Measurements from ENCODE around the gene COMMD4.
A peak's percentile ranks its signal among the peaks of the same experiment; 100 is the strongest.
"Not testable (repeated sequence)": the region's sequence is repeated elsewhere in the genome, so short reads cannot be mapped to it uniquely, and the experiment has no call there.

Gene COMMD4

DNA sequence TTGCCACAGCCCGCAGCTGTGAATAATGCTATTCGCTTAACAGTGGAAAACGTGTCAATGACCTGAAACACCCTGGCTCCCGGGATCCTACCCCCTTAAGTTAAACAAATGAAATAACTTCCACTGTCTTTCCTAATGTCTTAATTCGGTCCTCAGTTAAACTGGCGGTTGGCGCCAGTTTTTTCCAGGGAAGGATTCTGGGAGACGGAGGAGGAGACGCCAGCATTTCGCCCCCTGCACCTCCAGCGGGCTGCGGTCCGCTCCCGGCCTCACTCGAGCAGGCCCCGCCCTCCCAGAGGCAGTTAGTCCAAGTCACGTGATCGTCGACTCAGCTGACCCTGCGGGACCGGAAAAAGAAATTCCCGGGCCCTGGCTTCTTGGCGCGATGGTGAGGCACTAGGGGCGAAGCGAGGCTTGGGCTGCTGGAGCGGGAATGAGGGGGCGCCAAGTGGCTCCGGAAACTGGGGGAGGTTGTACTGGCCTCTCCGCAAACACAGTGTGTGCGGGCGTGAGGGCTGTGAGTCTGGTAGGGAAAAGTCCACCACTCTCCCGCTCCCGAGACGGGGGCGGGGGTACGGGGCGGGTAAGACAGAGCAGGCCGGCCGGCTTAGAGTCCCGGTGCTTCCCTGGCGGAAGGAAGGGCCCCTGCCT lies at the start of gene COMMD4:
Gene COMMD4, plus strand, starts transcription at position 359 of the 651 bp plus-strand sequence. Its CDS starts 27 bp downstream, at position 386.
- Histone ChIP-seq H3K4me3 (peak within 1 kb of the TSS; percentile 62 to 94 (median 71)), H3K27ac (peak within 1 kb of the TSS; percentile 20 to 89 (median 79))

DNA sequence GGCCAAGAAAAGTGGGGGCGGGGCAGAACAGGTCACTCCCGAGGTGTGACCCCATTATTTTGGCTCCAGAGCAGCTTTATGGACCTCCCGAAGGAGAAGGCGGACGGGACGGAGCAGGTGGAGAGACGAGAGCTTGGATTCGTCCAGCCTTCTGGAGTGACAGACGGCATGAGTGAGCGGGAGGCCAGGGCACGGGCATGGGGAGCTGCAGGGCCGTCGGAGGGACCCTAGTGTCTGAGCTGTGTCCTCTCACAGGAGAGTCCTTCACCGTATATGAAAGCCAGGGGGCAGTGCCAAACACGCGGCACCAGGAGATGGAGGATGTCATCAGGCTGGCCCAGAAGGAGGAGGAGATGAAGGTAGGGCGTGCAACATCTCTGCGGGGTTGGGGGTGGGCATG lies 42.2 kb upstream of the COMMD4 start:
- H3K4me3 ChIP-seq: not testable (repeated sequence)

DNA sequence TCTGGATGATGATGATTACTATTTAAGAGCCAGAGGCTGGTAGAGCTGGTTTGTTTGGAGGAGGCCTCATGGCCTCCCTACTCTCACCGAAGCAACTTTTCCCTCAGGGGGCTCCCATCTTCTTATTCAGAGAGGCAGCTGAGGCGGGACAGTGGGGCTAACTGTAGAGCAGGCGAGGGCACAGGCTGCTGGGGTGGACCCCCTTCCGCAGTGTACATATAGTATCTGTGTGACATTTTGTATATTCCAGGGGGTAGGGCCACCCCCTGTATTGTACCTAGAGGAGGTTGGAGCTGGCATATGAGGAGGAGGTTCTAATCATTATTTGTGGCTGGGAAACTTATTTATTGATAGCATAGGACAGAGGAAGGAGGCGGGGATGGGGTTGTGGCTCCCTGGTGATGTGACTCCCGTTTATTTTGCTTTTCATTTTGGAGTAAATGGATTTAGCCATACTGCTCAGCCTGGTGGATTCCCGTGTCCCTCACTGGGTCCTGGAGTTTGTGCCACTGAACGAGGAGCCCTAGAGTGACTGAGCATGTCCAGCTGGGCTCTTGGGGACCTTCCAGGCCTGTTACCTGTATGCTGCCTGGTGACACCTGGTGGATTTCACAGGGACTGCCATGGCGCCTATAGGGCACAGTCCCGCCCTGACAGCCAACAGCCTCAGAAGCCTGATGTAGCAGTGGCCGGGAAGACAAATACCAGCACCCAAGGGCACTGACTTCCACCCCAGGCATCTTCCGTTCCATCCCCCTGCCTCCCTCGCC lies 37.1 kb upstream of the COMMD4 start:
- H3K4me3 ChIP-seq, H3K27ac ChIP-seq: not testable (repeated sequence)

More for the DNA sequence above, 42.2 kb upstream of the COMMD4 start:
- not testable (repeated sequence) for H3K27ac ChIP-seq

DNA sequence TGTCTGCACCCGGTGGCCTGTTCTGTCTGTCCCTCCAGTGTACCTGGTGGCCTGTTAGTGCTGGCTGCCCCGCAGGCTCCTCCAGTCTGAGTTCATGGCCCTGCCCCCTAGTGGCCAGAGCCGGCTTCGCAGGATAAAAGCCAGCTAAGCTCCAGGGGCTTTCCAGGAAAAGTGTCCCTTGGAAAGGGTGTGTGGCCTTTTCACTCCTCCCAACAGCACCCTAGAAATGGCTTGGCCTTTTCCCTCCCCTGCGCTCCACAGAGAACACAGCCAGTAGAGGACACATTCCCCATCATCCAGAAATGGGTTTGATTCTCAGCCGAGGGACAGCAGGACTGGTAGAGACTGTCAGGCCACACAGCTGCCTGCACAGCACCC lies 36.6 kb upstream of the COMMD4 start:
- not testable (repeated sequence) for H3K27ac ChIP-seq, H3K4me3 ChIP-seq

DNA sequence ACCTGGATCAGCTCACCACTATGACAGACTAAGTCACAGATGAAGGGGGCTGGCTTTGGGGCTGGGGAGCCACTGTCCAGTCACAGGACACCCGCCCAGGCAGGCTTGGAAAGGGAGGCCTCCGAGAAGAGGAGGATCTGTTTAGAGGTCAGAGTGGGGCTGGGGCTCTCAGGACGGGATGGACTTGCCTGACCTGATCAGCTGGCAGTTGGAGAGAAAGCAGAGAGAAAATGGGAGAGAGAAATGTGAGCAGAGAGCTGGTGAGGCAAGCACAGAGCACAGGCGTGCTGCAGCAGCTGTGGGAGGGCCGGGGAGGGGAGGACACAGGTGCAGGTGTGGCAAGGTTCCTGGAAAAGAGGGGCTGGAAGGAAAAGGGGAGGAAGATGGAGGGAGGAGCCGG lies 35.8 kb upstream of the COMMD4 start:
- H3K4me3 ChIP-seq, H3K27ac ChIP-seq: not testable (repeated sequence)

DNA sequence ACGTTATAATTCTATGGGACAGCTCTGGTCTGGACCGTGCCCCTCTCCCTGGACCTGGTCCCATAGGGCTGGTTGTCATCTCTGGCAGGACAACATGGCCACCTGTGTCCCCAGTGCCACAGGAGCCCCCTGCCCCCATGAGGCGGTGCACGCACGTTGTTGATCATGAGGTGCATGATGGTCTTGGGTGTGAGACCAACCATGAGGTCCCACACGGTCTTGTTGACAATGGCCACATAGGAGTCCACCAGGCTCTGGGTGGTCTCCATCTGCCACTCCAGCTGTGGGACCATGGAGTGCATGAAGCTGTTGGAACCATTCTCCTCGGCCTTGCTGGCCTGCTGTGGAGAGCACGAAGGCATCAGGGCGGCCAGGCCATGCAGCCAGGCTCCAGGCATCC lies 33.5 kb upstream of the COMMD4 start:
- Histone ChIP-seq H3K4me3 (no peak overlapping the region), H3K27ac (no peak overlapping the region)

GRCh38 chr15:75302753-75303152 lies 33.1 kb upstream of the COMMD4 start:
- H3K4me3 ChIP-seq, H3K27ac ChIP-seq: not testable (repeated sequence)

DNA sequence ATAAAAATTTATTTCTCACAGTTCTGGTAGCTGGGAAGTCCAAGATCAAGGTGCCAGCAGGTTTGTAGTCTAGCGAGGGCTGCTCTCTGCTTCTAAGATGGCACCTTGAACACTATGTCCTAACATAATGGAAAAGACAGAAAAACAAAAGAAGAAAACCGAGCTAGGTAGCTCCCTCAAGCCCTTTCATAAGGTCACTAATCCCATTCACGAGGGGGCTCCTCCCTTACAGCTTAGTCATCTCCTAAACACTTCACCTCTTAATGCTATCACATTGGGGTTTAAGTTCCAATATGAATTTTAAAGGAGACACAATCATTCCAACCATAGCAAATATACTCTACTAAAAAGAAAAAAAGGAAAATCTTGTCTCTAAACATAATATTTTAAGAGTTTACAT lies 29.7 kb upstream of the COMMD4 start:
- no peak overlapping the region for H3K27ac ChIP-seq
- H3K4me3 ChIP-seq: no peak overlapping the region

DNA sequence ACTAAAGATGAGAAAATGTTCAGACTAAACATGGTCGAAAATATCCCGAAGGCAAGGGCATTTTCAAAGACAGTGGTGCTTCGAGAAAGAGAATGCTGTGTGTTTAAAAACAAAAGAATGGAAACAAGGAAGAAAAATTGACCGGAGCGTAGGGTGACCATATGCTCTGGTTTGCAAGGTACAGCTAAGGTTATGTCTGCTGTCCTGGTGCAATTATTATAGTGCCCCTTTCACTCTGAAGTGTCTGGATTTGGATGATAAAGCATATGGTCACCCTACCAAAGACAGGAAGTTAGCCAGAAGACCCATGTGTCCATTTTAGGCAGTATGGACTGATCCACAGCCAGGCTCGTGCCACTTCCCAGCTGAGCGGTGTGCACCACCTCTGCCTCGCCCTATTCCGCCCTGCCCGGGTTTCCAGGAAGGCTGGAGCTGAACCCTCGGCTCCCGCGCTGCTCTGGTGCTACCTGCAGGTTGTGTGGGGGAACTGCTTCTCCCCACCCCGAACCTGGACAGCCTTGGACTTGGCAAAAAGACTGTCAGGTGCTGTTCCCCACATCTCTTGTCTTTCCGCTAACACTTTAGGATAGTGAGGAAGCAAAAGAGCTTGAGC lies 28.0 kb upstream of the COMMD4 start:
- Histone ChIP-seq H3K27ac (no peak overlapping the region), H3K4me3 (no peak overlapping the region)

DNA sequence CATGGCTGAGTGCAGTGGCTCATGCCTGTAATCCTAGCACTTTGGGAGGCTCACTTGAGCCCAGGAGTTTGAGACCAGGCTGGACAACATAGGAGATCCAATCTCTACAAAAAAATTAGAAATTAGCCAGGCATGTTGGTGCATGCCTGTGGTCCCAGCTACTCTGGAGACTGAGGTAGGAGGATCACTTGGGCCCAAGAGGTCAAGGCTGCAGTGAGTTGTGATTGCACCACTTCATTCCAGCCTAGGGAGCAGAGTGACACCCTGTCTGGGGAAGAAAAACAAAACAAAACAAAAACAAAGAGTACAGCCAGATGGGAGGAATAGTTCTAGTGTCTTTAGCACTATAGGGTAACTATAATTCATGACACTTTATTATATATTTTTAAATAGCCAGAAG lies 26.2 kb upstream of the COMMD4 start:
- Histone ChIP-seq H3K4me3 (no peak overlapping the region), H3K27ac (no peak overlapping the region)

GRCh38 chr15:75312548-75312947 lies 23.3 kb upstream of the COMMD4 start:
- not testable (repeated sequence) for H3K4me3 ChIP-seq, H3K27ac ChIP-seq

DNA sequence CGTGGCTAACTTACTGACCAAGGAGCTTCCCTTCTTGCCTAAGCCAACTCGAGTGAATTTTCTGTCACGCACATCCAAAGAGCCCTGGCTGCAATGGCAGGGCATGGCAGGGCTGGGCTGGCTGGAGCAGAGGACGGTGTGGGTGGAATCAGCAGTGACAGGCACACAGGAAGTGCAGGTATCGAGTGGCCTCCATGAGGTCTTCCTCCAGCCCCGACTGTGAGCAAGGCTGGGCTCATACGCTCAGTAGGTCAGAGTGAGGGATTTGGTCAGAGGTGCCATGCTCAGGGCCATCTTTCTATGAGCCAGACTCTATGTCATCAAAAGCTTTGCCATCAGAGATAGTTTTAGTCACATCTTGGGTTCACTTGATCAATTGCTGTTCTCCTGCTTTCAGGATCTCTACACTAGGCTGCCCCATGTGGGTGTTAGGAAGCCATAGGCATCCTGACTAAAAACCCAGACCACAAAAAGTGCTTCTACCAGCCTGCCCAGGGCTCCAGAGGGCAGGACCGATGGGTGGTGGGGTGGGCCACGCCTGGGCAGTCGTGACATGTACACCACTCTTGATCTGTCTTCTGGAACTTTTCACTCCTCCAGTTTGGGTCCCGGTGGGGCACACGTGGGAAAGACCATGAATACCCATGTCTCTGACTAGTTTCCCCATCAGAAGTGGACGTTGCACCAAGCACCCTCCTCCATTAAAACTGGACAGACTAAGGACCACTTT lies 22.6 kb upstream of the COMMD4 start:
- H3K27ac ChIP-seq: no peak overlapping the region
- H3K4me3 ChIP-seq: no peak overlapping the region

DNA sequence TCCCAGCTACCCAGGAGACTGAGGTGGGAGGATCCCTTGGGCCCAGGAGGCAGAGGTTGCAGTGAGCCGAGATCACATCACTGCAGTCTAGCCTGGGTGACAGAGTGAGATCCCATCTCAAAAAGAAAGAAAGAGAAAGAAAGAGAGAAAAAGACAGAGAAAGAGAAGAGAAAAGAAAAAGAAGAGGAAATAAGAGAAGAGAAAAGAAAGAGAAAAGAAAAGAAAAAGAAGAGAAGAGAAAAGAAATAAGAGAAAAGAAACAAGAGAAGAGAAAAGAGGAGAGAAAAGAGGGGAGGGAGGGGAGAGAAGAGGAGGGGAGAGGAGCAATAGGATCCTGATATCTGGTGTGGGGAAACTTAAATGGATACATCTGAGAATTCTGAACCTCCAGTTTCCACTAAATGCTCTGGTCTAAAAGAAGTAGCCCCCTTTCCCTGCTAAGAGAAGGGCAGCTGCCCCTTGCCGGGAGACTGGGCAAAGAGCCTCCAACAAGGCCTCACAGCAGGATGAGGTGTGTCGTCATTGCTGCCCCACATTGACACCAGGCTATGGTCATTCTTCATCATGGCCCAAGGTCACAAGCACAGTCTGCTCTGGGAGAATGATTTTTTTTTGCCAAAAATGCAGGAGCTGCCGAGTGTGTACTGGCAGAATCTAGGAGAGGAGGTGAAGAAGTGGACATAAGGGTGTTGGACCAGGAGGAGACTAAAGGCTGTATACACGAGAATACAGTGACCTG lies 21.1 kb upstream of the COMMD4 start:
- no peak overlapping the region for H3K4me3 ChIP-seq
- no peak overlapping the region for H3K27ac ChIP-seq

GRCh38 chr15:75319231-75319897 lies 16.5 kb upstream of the COMMD4 start:
- H3K27ac ChIP-seq, H3K4me3 ChIP-seq: not testable (repeated sequence)

DNA sequence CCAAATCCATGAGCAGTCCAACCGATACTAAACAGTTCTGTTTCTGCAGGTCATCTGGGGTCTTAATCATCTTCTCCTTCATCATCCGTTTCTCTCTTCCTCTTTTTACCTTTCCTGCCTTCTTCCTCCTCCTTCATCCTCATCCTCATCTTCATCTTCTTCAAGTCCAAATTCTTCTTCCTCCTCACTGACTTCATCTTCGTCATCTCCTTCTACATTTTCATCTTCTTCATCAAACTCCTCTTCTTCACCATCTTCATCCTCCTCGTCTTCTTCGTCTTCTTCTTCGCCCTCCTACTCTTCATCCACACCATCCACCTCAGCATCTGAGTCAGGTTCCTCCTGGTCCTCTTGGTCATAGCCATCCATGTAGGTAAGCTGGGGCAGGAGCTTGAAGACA lies 14.2 kb upstream of the COMMD4 start:
- Histone ChIP-seq H3K27ac (no peak overlapping the region), H3K4me3 (no peak overlapping the region)

DNA sequence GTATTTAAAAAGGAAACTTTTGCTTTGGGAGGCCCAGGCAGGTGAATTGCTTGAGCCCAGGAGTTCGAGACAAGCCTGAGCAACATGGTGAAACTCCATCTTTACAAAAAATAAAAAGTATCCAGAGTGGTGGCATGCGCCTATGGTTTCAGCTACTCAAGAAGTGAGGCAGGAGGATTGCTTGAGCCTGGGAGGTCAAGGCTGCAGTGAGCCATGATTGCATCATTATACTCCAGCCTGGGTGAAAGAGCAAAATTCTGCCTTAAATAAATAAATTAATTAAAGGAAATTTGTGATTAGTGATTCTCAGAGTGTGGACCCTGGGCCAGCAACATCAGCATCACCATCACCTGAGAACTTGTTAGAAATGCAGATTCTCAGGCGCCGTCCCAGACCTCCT lies 9.9 kb upstream of the COMMD4 start:
- Histone ChIP-seq H3K4me3 (no peak overlapping the region), H3K27ac (no peak overlapping the region)

DNA sequence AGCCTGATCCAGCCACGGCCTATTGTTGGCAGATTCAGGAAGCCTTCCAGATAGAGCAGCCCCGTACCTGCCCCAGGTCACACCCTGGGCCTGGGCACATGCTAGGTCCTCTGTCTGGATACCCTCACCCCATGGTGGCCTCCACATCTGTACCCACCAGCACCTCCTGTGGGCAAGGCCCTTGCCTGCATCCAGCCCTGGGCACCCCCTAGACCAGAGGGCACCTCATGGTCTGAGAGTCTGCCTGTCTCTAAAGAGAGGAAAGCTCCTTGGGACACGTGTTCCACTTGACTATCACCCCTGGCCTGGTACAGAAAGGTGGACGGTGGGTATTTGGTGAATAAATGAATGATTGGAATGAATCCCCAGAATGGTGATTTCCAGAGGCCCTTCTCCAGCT lies 8.9 kb upstream of the COMMD4 start:
- H3K27ac ChIP-seq: no peak overlapping the region

DNA sequence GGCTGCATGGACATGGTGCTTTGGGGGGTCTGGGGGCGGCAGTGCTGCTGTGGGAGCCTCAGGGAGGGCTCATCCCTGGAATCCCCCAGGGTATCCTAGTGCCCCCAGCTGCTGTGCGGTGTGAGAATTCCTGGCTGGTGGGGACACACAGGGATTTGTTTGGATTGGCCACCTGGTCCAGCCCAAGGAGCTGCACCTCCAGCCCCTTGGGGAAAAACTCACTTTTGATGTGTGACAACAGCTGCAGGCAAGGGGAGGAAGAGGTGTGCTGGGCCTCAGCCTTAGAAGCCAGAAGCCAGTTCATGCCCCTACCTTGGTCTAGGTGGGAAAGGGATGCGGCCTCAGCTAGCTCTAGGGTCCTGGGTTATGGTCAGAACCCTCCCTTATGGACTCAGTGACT lies 8.4 kb upstream of the COMMD4 start:
- Histone ChIP-seq H3K27ac (no peak overlapping the region), H3K4me3 (no peak overlapping the region)

More for the DNA sequence above, 8.9 kb upstream of the COMMD4 start:
- no peak overlapping the region for H3K4me3 ChIP-seq

Measured in skin epidermis (tissue), 12 donors.